Stimulated activated CD4-positive, alpha-beta T cell treated with anti-CD3 and anti-CD28 coated beads, Interleukin-12 subunit alpha, Interleukin-12 subunit beta, amount 100 ng/mL, for 24 hours (primary cell): ENCODE results near the gene HSBP1L1.

Experiments used
- DNase-seq, 2 experiments: peaks; one replicate each; pipeline ENCODE4 v3.0.0-alpha.2; 2020; ENCODE audit warnings: low read depth in 2 of 2

Gene HSBP1L1

DNA sequence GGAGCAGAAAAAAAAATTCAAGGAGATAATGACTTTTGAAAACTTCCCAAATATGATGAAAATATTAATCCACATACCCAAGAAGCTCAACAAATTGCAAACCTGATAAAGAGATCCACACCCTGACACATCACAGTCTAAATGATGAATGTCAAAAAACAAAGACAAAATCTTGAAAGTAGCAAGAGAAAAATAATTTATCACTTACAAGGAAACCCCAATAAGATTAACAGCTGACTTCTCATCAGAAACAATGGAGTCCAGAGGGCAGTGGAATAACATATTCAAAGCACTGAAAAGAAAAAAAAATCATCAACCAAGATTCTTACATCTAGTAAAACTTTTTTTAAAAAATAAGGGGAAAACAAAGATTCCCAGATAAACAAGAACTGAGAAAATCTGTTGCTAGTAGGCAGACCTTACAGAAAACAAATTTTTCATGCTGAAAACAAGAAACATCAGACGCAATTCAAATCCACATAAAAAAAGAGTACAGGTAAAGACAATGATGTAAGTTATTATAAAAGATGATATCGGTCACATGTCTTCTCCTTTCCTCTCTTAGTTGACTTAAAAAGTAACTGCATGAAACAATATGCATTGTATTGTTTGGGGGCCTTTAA is 34.3 kb upstream of the HSBP1L1 start:
- no peak for DNase-seq

DNA sequence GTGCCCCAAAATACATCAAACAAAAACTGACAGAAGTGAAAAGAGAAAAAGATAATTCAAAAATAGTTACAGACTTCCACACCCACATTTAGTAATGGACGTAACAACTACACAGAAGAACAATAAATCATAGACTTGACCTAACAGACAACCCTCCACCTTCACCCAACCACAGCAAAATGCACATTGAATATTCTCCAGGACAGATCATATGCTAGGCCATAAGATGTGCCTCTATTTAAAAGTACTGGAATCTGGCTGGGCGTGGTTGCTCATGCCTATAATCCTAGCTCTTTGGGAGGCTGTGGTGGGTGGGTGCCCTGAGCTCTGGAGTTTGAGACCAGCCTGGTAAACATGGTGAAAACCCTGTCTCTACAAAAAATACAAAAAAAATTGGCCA is 33.0 kb upstream of the HSBP1L1 start:
- DNase-seq, result no peak

DNA sequence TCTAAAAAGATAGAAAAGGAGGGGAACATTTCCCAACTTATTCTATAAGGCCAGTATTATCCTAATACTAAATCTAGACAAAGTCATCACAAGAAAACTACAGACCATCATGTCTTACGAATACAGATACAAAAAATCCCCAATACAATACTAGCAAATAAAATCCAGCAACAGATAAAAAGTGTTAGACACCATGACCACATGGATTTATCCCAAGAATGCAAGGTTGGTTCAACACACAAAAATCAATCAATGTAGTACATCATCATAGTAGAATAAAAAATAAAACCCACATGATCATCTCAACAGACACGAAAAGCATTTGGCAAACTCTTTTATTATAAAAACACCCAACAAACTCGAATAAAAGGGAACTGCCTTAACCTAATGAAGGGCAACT is 31.5 kb upstream of the HSBP1L1 start:
- no peak for DNase-seq

DNA sequence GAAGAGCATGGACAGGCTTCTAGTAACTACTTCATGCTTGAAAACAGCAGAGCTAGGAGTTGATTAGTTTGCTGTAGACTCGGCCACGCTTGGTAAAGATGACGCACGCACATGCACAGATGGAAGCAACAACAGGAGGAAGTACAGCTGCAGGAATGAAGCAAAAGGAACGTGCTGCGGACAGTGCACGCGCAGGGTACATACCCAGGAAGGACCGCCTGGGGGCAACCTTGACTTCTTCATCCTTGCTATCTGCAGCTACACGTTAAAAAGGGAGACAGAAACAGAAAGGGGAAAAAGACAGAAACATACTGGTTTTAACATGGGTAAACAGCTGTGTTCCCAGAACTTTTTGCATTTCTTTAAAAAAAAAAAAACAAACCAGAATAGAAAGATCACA is 30.7 kb upstream of the HSBP1L1 start:
- DNase-seq, result no peak

DNA sequence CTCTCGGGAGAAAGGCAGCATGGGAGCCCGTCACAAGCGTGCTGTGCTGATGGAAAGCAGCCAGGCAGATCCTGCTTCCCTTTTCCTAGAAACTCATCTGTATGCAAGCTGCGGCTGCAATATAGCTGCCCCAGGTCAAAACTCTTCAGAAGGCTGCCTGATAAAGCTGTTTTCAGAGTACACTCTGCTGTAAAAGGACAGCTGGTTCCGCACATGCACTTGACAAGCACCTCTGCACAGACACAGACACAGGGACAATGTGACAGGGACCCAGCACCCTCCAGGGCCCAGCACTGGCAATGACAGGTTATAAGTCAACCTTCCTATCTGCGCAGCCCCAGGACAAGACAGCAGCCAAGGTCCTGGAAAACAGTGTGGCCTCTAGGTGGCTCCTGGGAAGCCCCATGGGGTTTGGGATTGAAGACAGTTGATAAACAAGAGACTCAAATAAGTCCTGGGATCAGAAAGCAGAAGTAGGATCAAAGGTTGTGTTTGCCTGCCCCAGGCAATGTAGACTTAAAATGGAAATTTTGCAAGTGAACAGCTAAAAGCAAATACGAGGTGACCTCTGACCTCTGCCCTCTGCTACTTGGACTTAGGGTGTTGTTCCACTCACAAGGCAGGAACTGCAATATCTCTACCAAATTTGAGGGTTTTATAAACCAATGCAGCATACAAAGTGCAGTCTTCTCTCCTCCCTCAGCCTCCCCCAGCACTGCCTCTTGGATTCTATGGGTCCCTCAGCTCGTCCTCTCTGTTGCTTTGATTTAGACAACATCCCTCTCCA is 29.9 kb upstream of the HSBP1L1 start:
- DNase-seq, result no peak

DNA sequence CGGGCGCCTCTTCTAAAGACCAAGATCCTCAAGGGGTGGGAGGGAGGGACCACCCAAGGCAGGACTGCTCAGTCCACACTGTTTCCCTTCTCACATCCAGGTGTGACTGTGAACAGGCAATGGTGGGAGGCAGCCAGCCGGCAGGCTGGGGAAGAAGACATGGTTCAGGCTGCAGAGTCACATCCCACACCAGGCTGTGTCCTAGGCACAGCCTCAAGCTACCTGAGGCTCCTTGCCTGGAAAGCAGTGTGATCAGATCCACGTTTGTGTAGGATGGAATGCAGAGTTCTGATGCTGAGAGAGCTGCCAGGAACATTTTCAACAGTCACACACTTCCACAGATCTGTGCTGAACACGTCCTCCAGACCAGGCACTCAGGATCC is 29.4 kb upstream of the HSBP1L1 start:
- no peak for DNase-seq

DNA sequence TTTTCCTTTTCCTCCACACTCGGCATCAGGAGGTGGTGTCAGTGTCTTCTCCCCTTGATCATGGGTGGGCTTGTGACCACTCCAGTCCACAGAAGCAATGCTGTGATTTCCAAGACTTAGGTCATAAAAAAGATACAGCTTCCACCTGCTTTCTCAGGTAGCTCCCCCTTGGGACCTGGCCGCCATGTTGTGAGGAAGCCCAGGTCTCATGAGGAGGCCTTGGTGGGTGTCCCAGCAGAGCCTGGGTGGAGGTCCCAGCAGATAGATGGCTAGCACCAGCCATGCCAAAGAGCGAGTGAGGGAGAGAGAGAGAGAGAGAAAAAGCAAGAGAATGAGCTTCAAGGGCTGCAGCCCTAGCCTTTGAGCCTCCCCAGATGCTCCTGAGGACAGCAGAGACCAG is 28.9 kb upstream of the HSBP1L1 start:
- DNase-seq, result no peak

DNA sequence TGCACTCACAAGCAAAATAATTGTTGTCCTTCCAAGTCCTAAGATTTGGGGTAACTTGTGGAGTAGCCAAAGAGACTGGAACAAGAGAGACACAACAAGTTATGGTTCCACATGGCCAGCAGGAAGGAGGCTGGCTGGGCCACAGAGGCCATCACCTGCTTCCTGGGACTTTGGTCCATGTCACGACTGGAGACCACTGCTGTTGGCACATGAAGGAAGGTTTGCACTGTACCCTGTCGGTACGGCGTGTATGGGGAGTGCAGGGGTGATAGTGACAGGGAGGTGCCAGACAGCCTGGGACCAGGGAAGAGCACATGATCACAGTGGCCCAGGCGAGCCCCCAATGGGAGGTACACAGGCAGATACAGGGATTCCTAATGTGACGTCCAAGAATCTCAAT is 28.5 kb upstream of the HSBP1L1 start:
- no peak for DNase-seq

DNA sequence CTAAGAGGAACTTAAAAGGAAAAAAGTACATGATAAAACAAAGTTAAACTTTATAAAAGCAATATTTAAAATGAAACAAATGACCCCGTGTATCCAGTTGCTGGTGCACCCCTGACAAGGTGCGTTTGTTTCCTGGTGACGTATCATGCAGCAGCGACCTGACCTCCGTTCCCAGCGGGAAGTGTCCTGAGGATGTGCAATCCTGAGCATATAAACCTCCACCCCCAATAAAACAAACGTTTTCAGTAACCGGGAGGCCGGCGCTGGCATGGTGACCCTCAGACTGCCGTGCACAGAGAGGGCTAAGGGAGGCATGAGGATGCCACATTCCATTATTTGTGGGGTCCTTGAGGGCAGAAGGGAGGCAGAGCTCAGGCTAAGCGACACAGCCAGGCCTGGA is 27.8 kb upstream of the HSBP1L1 start:
- DNase-seq, result no peak

DNA sequence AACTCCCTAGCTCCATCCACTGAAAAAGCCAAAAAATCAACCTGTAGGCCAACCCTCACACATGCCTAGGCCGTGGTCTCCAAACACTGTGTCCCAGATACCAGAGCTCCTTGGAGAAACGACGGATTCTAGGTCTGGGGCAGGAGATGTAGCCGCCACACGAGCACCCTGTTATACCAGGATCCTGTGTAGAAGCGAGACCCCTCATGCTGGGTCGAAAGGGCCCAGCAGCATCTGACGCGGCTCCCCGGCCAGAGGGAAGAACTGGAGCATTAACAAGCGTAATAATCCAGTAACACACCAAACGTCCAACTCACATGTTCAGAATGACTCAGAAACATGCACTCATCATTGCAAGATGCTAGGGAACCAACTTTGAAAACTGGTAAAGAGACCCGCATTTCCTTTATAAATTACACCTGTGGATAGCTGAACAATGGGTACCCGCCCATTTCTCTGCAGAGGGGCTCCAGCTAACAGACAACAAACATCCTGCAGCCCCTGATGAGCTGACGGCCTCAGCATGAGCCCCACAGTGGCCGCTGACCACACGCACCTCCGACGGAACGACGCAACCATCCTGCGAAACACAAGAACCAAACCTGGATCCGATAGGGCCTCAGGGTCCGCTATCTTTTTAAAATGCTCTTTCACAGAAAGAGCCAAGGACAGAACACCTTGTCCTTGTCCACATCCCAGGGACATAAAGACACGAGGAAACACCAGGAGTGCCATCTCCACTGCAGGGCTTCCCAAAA is 27.2 kb upstream of the HSBP1L1 start:
- DNase-seq, result no peak

DNA sequence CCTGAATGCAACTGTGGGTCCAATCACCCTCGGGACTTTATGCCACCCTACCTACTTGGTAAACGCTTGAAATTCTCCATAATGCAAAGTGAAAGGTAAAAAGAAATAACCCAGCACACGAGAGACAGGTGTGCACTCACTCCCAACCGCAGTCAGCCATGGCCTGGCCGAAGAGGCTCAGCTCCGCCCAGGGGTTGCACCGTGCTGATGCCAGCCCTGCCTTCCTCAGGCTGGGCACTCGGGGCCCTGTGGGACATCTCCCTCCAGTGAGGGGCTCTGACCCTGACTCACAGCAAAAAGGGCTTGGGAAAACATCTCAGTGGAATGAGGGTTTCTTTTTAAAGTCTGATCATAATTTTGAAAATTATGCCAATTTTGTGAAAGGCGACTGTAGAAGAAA is 26.2 kb upstream of the HSBP1L1 start:
- no peak for DNase-seq

DNA sequence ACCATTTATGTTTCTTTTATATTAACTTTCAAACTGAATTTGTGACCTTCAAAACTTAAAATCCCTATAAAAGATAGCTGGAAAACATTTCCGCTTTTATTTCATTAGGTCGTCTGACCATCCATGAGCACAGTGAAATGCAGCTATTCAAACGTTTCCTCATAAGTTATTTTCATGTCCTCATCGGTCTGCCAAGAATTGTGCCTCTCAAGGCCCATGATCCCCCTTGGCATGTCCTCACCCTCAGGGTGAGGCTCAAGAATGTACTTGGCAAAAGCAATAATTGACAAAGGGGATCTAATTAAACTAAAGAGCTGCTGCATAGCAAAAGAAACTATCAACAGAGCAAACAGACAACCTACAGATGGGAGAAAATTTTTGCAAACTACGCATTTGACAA is 25.3 kb upstream of the HSBP1L1 start:
- DNase-seq, result no peak

DNA sequence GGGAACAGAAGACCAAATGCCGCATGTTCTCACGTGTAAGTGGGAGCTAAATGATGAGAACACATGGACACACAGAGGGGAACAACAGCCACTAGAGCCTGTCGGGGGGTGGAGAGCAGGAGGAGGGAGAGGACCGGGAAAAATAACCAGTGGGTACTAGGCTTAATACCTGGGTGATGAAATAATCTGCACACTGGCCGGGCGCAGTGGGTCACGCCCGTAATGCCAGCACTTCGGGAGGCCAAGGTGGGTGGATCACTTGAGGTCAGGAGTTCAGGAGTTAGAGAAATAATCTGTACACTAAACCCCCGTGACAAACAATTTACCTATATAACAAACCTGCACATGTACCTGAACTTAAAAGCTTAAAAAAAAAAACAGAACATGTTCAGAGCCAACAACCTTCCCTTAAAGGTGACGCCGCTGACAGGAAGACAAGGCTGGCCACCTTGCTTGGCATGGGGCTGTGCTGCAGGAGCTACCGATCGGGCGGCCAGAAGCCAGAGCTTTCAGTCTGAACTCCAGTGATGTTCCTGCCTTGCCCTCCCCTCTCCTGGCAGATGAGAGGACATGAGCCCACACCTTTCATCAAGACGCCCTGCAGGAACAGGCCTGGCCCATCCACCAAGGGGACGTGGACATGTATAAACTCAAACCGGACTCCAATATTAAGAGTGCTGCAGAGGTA is 24.2 kb upstream of the HSBP1L1 start:
- no peak for DNase-seq

DNA sequence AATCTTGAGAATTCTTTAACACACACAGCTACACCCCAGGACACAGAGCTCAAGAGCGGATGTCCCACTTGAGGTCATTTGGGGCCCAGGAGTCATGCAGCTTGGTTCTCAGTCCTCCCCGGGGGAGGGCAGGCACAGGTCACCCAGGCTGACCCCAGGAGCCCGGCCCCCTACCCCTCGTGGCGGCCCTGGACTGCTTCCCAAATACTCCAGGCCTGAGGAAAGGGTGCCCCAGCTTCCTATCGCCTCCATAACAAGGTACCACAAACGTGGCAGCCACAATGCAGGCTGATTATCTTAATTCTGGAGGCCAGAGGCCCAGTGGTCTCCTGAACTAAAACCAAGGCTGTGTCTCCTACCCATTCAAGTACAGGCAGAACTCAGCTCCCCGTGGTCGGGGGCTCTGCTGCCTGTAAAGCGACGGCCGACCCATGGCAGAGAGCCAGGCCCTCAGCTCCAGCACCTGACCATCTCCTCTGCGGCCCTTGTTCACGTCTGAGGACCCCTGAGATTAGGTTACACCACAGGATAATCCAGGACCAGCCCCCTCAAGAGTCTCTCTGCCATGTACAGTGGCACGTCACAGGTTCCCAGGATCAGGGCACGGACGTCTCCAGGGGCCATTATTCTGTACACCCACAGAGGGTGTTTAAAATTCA is 23.5 kb upstream of the HSBP1L1 start:
- no peak for DNase-seq

DNA sequence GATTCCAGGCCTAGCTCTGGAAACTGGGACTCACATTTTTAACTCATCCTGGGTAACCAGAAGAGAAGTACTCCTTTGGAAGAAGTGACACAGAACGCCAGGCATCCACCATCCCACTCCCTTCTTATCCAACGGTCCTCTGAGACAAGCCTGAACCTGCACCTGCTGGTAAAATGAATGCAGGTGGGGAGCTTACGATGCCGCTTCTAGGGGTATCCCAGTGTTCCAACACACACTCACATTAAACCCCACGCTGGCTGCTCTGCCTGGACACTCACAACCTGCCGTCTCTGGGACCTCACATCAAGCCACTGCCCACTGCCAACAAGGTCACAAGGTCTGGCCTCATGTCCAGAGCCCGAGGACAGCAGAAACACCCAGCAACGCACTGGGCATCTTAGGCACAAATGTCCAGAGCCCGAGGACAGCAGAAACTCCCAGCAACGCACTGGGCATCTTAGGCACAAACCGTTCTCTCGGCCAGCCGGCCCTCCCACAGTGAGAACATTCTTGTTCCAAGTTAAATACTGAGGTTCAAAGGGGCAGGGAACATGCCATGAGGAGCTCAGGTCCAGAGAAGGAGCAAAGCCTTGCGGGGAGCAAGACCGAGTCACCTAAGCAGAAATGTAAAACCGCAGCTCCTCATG is 22.8 kb upstream of the HSBP1L1 start:
- DNase-seq, result no peak

DNA sequence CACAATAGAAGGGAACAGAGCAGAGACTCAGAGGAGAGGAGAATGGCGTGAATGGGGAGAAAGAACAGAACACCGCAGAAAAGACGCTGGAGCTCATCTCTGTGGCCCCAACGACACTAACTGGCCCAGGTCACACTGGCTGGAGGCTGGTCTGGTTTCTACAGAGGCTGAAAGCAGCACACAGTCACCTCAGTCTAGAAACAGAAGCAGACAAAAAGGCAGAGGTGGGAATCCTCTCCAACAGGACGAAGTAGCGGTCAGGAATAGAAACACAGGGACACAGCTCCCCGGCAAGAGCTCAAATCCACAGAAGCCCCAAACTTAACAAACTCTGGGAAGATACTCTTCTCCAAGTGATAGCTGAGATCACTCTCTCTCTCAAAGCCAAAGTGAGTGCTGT is 22.2 kb upstream of the HSBP1L1 start:
- no peak for DNase-seq

DNA sequence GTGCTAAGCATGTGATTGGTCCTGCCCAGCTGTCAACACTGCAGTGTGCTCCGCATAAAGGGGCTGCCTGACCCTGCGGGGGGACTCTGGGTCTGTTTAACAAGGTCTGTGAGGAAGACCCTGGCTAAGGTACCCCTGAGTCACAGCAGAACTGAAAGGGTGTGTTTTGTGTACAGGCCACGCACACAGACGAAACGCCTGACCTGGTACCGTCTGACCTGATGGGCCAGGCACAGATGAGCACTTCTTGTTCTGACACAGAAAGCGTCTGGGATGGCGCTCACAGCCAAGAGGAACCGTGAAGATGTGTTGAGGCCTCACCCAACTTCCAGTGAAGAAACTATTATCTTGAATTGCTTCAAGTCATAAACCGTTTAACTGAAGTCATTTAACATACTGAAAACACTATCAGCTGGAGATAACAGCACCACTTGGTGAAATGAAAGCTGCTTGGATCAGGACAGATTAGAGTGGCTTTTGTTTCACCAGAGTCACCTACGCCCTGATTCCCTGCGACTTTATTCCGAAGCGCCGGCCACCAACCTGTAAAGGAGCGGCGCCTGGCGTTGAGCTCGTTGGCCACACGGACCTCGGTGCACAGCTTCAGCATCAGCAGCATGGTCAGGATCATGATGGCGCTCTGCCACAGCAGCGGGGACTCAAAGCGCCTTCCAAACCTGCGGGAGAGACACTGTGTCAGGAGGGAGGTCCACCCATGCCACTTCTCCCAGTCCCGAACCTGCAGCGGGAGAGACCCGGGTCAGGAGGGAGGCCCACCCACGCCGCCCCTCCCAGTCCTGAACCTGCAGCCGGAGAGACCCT is 21.4 kb upstream of the HSBP1L1 start:
- no peak for DNase-seq

DNA sequence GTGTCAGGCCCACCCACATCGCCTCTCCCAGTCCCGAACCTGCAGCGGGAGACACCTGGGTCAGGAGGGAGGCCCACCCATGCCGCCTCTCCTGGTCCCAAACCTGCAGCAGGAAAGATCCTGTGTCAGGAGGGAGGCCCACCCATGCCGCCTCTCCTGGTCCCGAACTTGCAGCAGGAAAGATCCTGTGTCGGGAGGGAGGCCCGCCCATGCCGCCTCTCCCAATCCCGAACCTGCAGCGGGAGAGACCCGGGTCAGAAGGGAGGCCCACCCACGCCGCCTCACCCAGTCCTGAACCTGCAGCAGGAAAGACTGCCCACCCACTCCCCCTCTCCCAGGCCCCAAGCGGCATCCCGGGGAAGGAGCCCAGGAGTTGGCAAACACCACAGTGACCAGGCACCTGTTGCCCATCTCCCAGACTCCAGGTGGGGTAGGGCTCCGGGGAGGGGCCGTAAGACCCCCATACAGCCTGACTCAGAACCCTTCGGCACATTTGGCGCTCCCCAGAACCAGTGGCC is 20.8 kb upstream of the HSBP1L1 start:
- no peak for DNase-seq

DNA sequence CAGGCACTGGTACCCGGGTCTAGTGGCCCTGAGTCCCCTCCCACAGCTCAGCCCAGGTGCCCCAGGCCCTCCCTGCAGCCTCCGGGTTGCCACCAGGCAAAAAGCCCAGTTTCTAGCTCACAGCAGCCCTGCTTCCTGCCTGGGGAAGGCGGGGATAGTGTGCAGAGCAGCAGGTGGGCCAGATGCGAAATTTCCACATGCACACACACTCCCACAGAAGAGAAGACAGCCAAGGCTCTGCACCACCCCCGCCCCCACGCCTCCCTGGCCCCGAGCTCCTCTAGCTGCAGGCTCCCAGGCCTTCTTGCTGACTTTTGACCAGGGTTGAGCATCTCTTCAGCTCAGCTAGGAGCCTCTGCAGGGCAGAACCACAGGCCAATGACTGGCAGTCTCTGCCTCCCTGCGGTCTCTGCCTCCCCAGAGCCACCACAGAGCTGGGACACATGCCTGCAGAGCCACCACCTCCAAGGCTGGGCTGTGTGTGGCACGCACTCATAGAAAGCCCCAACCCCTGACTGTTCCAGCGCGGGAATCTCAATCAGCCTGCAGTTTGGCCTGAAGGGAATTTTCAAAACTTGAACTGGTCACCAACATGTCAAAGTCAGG is 20.2 kb upstream of the HSBP1L1 start:
- no peak for DNase-seq

DNA sequence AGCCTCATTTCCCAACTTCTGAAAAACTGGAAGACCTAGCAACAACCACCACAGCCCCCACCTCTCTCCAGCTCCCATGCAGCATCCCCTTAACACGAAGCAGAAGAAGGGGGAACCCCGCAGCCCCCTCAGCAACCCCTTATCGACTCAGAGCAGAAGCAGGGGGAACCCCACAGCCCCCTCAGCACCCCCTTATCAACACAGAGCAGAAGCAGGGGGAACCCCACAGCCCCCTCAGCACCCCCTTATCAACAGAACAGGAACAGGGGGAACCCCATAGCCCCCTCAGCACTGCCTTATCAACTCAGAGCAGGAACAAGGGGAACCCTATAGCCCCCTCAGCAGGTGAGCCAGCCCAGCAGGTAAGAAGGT is 19.7 kb upstream of the HSBP1L1 start:
- no peak for DNase-seq
